ENCODE results near the gene SSR3.

DNA sequence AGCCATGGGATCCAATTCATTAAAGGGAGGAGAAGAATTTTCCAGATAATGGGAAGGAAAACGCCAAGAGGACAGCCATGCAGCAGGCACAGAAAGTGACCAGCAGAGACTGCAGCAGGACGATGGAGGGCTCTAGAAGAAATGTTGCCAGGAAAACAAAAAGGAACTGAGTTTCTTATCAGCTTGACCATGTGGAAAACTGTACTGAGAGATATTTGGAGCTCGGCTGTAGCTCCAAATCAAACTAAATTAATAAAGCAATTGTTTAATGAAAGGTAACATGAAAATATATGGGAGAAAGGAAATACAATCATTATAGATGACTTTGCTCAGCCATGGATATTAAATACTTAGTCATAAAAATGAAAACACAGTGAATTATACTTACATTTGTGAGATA, 63.7 kb downstream of the SSR3 start:
- TF ChIP-seq RBAK (CRISPR knock-in tag; IDR thresholded peaks at IDR 0.05) (no peak), RBFOX2 (IDR thresholded peaks at IDR 0.05; ENCODE audit: low read depth, low read length) (no peak), SIN3A (IDR thresholded peaks at IDR 0.05; ENCODE audit: borderline replicate concordance, low read depth, low read length) (no peak), NR2C2 (CRISPR knock-in tag; IDR thresholded peaks at IDR 0.05; ENCODE audit: borderline replicate concordance) (no peak)
